Endothelial cell of umbilical vein (primary cell): ENCODE measurements around the gene SLFN12. TPM values are rescaled to one million over a fixed set of nuclear protein-coding genes. Genes with fewer than 3 reads are reported as not detected.

Experiments
- BruUV-seq: library from RNA; stranded (reverse); fragments of 400-500 nt; replicated peaks from 2 replicates; lab custom pipeline; 2021; lab: Mats Ljungman, UMichigan
- CTCF ChIA-PET: fragments of 300-600, 350-600 bp; sonication (Branson Sonifier 250); formaldehyde crosslinking; loops from one replicate; lab custom pipeline; 2021; ENCODE audit warnings: antibody characterized with exemption, inconsistent platforms; lab: Charles Lee
- POLR2A ChIA-PET: fragments of 300-600, 350-600 bp; sonication (Branson Sonifier 250); formaldehyde crosslinking; loops from one replicate; lab custom pipeline; 2021; ENCODE audit warnings: antibody characterized with exemption, inconsistent platforms; lab: Charles Lee
- DNase-seq: peaks from one replicate; pipeline ENCODE4 v3.0.0-alpha.2; 2011; ENCODE audit warnings: low read depth, low spot score
- FAIRE-seq: peaks from 2 replicates; lab custom pipeline; 2011; peaks lifted over from hg19 to GRCh38; lab: Jason Lieb, UNC
- H2AFZ ChIP-seq: 2 replicates; pipeline ENCODE4 v1.6.0; 2012; ENCODE audit warnings: low read depth, low read length, control low read depth, inconsistent platforms
- H3K27ac ChIP-seq: 2 replicates; pipeline ENCODE4 v1.5.1; 2011; ENCODE audit warnings: low read depth, mild to moderate bottlenecking, control low read depth, low read length, moderate library complexity; ENCODE audit not compliant: insufficient read depth
- H3K27me3 ChIP-seq, 2 experiments: 2 replicates each; pipeline versions ENCODE4 v1.6.0 to v1.6.1; 2011; ENCODE audit warnings: low read length in 2 of 2, mixed read lengths in 1 of 2; ENCODE audit not compliant: control insufficient read depth in 2 of 2, insufficient read depth in 2 of 2
- H3K36me3 ChIP-seq, 2 experiments: 2 replicates in 1 of 2; 3 replicates in 1 of 2; pipeline ENCODE4 v1.5.1; 2011; ENCODE audit warnings: low read length in 2 of 2, mild to moderate bottlenecking in 1 of 2, moderate library complexity in 1 of 2; ENCODE audit not compliant: control insufficient read depth in 2 of 2, insufficient read depth in 2 of 2; ENCODE audit errors: extremely low read depth in 1 of 2
- H3K4me1 ChIP-seq: 3 replicates; pipeline ENCODE4 v1.5.1; 2011; ENCODE audit warnings: mild to moderate bottlenecking, low read length; ENCODE audit not compliant: control insufficient read depth, insufficient read depth; ENCODE audit errors: extremely low read depth
- H3K4me2 ChIP-seq: 2 replicates; pipeline ENCODE4 v1.6.1; 2011; ENCODE audit warnings: low read length, control low read depth, mixed read lengths; ENCODE audit not compliant: insufficient read depth
- H3K4me3 ChIP-seq, 3 experiments: fragments of 200-600 bp in 1 of 3; sonication (generic), shearing (Covaris generic) in 1 of 3; replicated peaks in 1 of 3; 2 replicates each; pipeline ENCODE4 v1.5.1; 2011 to 2016; ENCODE audit warnings: control low read depth in 3 of 3, low read length in 3 of 3, mild to moderate bottlenecking in 2 of 3, inconsistent platforms in 1 of 3, low read depth in 1 of 3, moderate library complexity in 1 of 3; ENCODE audit not compliant: insufficient read depth in 1 of 3
- H3K79me2 ChIP-seq: 2 replicates; pipeline ENCODE4 v1.6.0; 2012; ENCODE audit warnings: low read length, inconsistent platforms; ENCODE audit not compliant: control insufficient read depth, insufficient read depth
- H3K9ac ChIP-seq: replicated peaks from 2 replicates; pipeline ENCODE3; 2011; ENCODE audit warnings: low read length, control low read depth; ENCODE audit not compliant: insufficient read depth; ENCODE audit errors: extremely low read depth
- H3K9me1 ChIP-seq: replicated peaks from 3 replicates; pipeline ENCODE4 v1.6.0; 2011; ENCODE audit warnings: mild to moderate bottlenecking, low read length; ENCODE audit not compliant: control insufficient read depth, insufficient read depth; ENCODE audit errors: extremely low read depth
- H3K9me3 ChIP-seq: replicated peaks from 2 replicates; pipeline ENCODE4 v1.5.1; 2012; ENCODE audit warnings: low read length, inconsistent platforms; ENCODE audit not compliant: control insufficient read depth, insufficient read depth
- H4K20me1 ChIP-seq: replicated peaks from 2 replicates; pipeline ENCODE3; 2011; ENCODE audit warnings: mild to moderate bottlenecking, low read length; ENCODE audit not compliant: control insufficient read depth, insufficient read depth; ENCODE audit errors: extremely low read depth
- CTCF ChIP-seq, 2 donors: IDR thresholded peaks; 1 replicate in 1 of 2; 2 replicates in 1 of 2; pipeline ENCODE4 v1.5.1; 2011; ENCODE audit warnings: low read length in 2 of 2, mild to moderate bottlenecking in 2 of 2, moderate library complexity in 2 of 2, control low read depth in 1 of 2, inconsistent platforms in 1 of 2, low read depth in 1 of 2; ENCODE audit not compliant: insufficient read depth in 1 of 2; ENCODE audit errors: extremely low read depth in 1 of 2
- EZH2 ChIP-seq: IDR thresholded peaks from 2 replicates; pipeline ENCODE4 v1.6.1; 2012; ENCODE audit warnings: borderline replicate concordance, low read depth, mild to moderate bottlenecking, moderate library complexity, low read length, inconsistent platforms; ENCODE audit not compliant: severe bottlenecking
- FOS ChIP-seq: IDR thresholded peaks from 2 replicates; pipeline ENCODE4 v1.6.1; 2011; ENCODE audit warnings: mild to moderate bottlenecking, low read length, moderate library complexity, borderline replicate concordance; ENCODE audit not compliant: insufficient read depth
- GATA2 ChIP-seq: IDR thresholded peaks from 2 replicates; pipeline ENCODE4 v1.7.0; 2011; ENCODE audit warnings: low read depth, mild to moderate bottlenecking, moderate library complexity, mixed read lengths, low read length; ENCODE audit not compliant: insufficient read length, insufficient read depth
- JUN ChIP-seq: IDR thresholded peaks from 2 replicates; pipeline ENCODE4 v1.6.1; 2011; ENCODE audit warnings: borderline replicate concordance, low read depth; ENCODE audit not compliant: insufficient read length, insufficient read depth
- MAX ChIP-seq: IDR thresholded peaks from 2 replicates; pipeline ENCODE4 v1.6.1; 2011; ENCODE audit not compliant: insufficient read depth, insufficient read length
- MYC ChIP-seq: IDR thresholded peaks from one replicate; pipeline ENCODE4 v1.6.1; 2011; ENCODE audit warnings: mild to moderate bottlenecking, low read depth, low read length
- POLR2A ChIP-seq: IDR thresholded peaks from 2 replicates; pipeline ENCODE4 v1.6.1; 2012; ENCODE audit warnings: low read depth, mild to moderate bottlenecking, control low read depth, low read length
- POLR2AphosphoS5 ChIP-seq: IDR thresholded peaks from 2 replicates; pipeline ENCODE4 v1.6.1; 2012; ENCODE audit warnings: low read depth, mild to moderate bottlenecking, control low read depth, low read length, moderate library complexity; ENCODE audit not compliant: insufficient read depth
- dilution Hi-C: fragments of 300-500 bp; cut with MboI; formaldehyde crosslinking; loops from one replicate; pipeline ENCODE4 v1.15.0; 2019; ENCODE audit warnings: low sequenced_read_pairs; ENCODE audit not compliant: extremely low pct_ligation_motif_present
- intact Hi-C: fragments of 100-400 bp; cut with micrococcal nuclease; formaldehyde crosslinking; loops from one replicate; pipeline ENCODE4 v1.10.0; 2022
- polyA plus RNA-seq, 4 experiments: library from polyadenylated mRNA; depleted of rRNA in 3 of 4; stranded (reverse) in 3 of 4; unstranded in 1 of 4; fragments of >200 nt; gene quantifications; 2 replicates each; pipeline versions ENCODE4 v1.2.1 to v1.2.3, GENCODE V29; 2011 to 2012; ENCODE audit warnings: missing spikeins in 1 of 4
- total RNA-seq: library from RNA; stranded (reverse); gene quantifications from 2 replicates; pipeline ENCODE4 v1.2.3, GENCODE V29; 2021

SLFN12 gene
- total and polyA plus RNA-seq, 2 donors (not counting 3 experiments of a cell fraction or from before 2014, with no cell fraction given), result 17.8 to 42.6 TPM

- DNase-seq (no peak), FAIRE-seq (no peak)
- Histone ChIP-seq H4K20me1 (no peaks in the 10 kb centered on the region), H3K36me3 (peaks cover 12 to 22% of the 10 kb centered on the region in 2 experiments), H3K9me3 (no peaks in the 10 kb centered on the region), H2AFZ (no peak overlapping the region), H3K9me1 (no peaks in the 10 kb centered on the region), H3K79me2 (peaks cover 48% of the 10 kb centered on the region), H3K4me2 (no peak overlapping the region), H3K27ac (no peak overlapping the region), H3K27me3 (no peaks in the 10 kb centered on the region), H3K4me1 (no peaks in the 10 kb centered on the region), H3K9ac (no peak overlapping the region), H3K4me3 (no peak overlapping the region)
- no peak for TF ChIP-seq EZH2
- no peak for TF ChIP-seq POLR2A
- no peak for TF ChIP-seq MYC
- no peak for TF ChIP-seq FOS
- TF ChIP-seq JUN, result no peak
- TF ChIP-seq MAX, result no peak
- no peak for TF ChIP-seq CTCF (IDR thresholded peaks at IDR 0.05; ENCODE audit: extremely low read depth in 1 of 2, insufficient read depth in 1 of 2, low read depth in 1 of 2, low read length in 2 of 2)
- TF ChIP-seq POLR2AphosphoS5, result no peak
- TF ChIP-seq GATA2, result no peak
- intact Hi-C loops, result no loop called here
- CTCF ChIA-PET, result interaction anchor here (0.9 kb wide), 1 partner anchor 9 kb away, joined by 3 read pairs; no protein-coding TSS in a partner anchor
- dilution Hi-C loops, result no loop called here
- POLR2A ChIA-PET, result no interaction called here
- BruUV-seq, result no TSS peak
Observed at GRCh38 chr17:35414247-35414646, 18.1 kb downstream of the SLFN12 start.
